Esophagus squamous epithelium (tissue), 4 donors: ENCODE measurements around the gene CARD14.

Experiments
- POLR2A ChIP-seq, 4 donors: fragments of 450-650 bp; IDR thresholded peaks; one replicate each; pipeline ENCODE4 v1.6.1; 2017; ENCODE audit warnings: antibody characterized with exemption in 4 of 4, mild to moderate bottlenecking in 4 of 4, moderate library complexity in 3 of 4
- TF ChIP-seq, protein P1 (sequence below), 6 experiments: fragments of 450-650 bp in 4 of 6; fragments of 200-600 bp in 2 of 6; sonication (generic) in 2 of 6; IDR thresholded peaks; one replicate each; pipeline ENCODE4 v1.5.1; 2016 to 2019; ENCODE audit warnings: antibody characterized with exemption in 6 of 6, mild to moderate bottlenecking in 4 of 6, moderate library complexity in 4 of 6

DNA sequence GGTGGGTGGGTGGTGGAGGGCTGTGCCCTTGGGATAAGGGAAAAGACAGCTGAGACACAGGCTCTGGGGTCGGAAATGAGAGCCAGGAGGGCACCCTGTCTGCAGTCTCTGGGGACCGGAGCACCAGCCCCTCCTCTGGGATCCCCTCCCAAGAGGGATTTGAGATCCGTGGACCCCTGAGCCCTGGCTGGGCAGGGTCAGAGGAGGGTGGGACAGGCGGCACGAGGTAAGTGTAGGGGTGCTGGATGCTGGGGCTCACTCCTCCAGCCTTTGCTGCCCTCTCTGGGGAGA, 49.9 kb downstream of the CARD14 start:
- TF ChIP-seq, protein P1, sequence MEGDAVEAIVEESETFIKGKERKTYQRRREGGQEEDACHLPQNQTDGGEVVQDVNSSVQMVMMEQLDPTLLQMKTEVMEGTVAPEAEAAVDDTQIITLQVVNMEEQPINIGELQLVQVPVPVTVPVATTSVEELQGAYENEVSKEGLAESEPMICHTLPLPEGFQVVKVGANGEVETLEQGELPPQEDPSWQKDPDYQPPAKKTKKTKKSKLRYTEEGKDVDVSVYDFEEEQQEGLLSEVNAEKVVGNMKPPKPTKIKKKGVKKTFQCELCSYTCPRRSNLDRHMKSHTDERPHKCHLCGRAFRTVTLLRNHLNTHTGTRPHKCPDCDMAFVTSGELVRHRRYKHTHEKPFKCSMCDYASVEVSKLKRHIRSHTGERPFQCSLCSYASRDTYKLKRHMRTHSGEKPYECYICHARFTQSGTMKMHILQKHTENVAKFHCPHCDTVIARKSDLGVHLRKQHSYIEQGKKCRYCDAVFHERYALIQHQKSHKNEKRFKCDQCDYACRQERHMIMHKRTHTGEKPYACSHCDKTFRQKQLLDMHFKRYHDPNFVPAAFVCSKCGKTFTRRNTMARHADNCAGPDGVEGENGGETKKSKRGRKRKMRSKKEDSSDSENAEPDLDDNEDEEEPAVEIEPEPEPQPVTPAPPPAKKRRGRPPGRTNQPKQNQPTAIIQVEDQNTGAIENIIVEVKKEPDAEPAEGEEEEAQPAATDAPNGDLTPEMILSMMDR (IDR thresholded peaks at IDR 0.05): no peak
- no peak for TF ChIP-seq POLR2A (IDR thresholded peaks at IDR 0.05)
